Smooth muscle cell (in vitro differentiated cells): Measurements from ENCODE around the gene SAV1. TPM values are rescaled to one million over a fixed set of nuclear protein-coding genes. Genes with fewer than 3 reads are reported as not detected.

Source experiments
- DNase-seq: peaks from one replicate; lab custom pipeline; 2025; ENCODE audit not compliant: unreplicated experiment; lab: John Stamatoyannopoulos, UW
- H2AFZ ChIP-seq: fragments of 200-600 bp; sonication (generic); 2 replicates; pipeline ENCODE4 v1.6.0; 2016; ENCODE audit warnings: antibody characterized with exemption, low read depth, mild to moderate bottlenecking
- H3F3A ChIP-seq: fragments of 200-600 bp; sonication (generic); 2 replicates; pipeline ENCODE4 v1.6.0; 2017; ENCODE audit warnings: antibody characterized with exemption, low read depth
- H3K27ac ChIP-seq: fragments of 200-600 bp; sonication (generic); 2 replicates; pipeline ENCODE4 v1.5.1; 2016; ENCODE audit warnings: low read depth, mild to moderate bottlenecking
- H3K27me3 ChIP-seq: fragments of 200-600 bp; sonication (generic); 2 replicates; pipeline ENCODE4 v1.6.1; 2016; ENCODE audit warnings: low read depth, mild to moderate bottlenecking
- H3K36me3 ChIP-seq: fragments of 200-600 bp; sonication (generic); 2 replicates; pipeline ENCODE4 v1.5.1; 2016; ENCODE audit warnings: low read depth
- H3K4me1 ChIP-seq: fragments of 200-600 bp; sonication (generic); 2 replicates; pipeline ENCODE4 v1.5.1; 2016; ENCODE audit warnings: low read depth
- H3K4me2 ChIP-seq: fragments of 200-600 bp; sonication (generic); 2 replicates; pipeline ENCODE4 v1.6.0; 2016; ENCODE audit warnings: mild to moderate bottlenecking
- H3K4me3 ChIP-seq: fragments of 200-600 bp; sonication (generic); 2 replicates; pipeline ENCODE4 v1.5.1; 2016; ENCODE audit warnings: mild to moderate bottlenecking
- H3K79me2 ChIP-seq: fragments of 200-600 bp; sonication (generic); 2 replicates; pipeline ENCODE4 v1.6.0; 2016; ENCODE audit warnings: low read depth, mild to moderate bottlenecking
- H3K9ac ChIP-seq: fragments of 200-600 bp; sonication (generic); 2 replicates; pipeline ENCODE4 v1.6.0; 2016; ENCODE audit warnings: low read depth
- H3K9me3 ChIP-seq: fragments of 200-600 bp; sonication (generic); replicated peaks from 2 replicates; pipeline ENCODE4 v1.5.1; 2016; ENCODE audit warnings: low read depth
- H4K20me1 ChIP-seq: fragments of 200-600 bp; sonication (generic); 2 replicates; pipeline ENCODE4 v1.6.0; 2016; ENCODE audit warnings: low read depth
- CTCF ChIP-seq: fragments of 200-600 bp; sonication (generic); IDR thresholded peaks from 2 replicates; pipeline ENCODE4 v1.5.1; 2017; ENCODE audit warnings: borderline replicate concordance, mild to moderate bottlenecking, antibody characterized with exemption; ENCODE audit not compliant: insufficient read depth, poor library complexity, severe bottlenecking
- WGBS: methylation state at CpG from one replicate; pipeline ENCODE4 v1.1.7; 2016; ENCODE audit warnings: low lambda C conversion rate; 5-methylcytosine and 5-hydroxymethylcytosine counted together
- polyA plus RNA-seq: library from polyadenylated mRNA; unstranded; fragments of >200 nt; fragmentation: Nextera tagmentation; extraction: Ambion mirVana; gene quantifications from 2 replicates; pipeline ENCODE4 v1.2.1, GENCODE V29; 2016
- total RNA-seq: library from RNA; depleted of rRNA; stranded (reverse); fragments of >200 nt; gene quantifications from 2 replicates; pipeline ENCODE4 v1.2.3, GENCODE V29; 2014

The SAV1 gene
- total and polyA plus RNA-seq, 2 experiments from 2014 or later, result 17.7 to 24.8 TPM

GRCh38 chr14:50649691-50650090 lies 18.4 kb downstream of the SAV1 start:
- peaks cover 50% of the 10 kb centered on the region for H3K79me2 ChIP-seq
- TF ChIP-seq CTCF, result no peak
- no peaks in the 10 kb centered on the region for H3F3A ChIP-seq

GRCh38 chr14:50647753-50648152 lies 20.4 kb downstream of the SAV1 start:
- Histone ChIP-seq H3K36me3 (no peaks in the 10 kb centered on the region), H3K79me2 (peaks cover 44% of the 10 kb centered on the region), H3K27ac (no peak overlapping the region), H3K9ac (no peak overlapping the region), H4K20me1 (peaks cover 36% of the 10 kb centered on the region), H3K27me3 (no peaks in the 10 kb centered on the region), H3K4me3 (no peak overlapping the region), H3K9me3 (no peaks in the 10 kb centered on the region), H3K4me1 (no peaks in the 10 kb centered on the region), H3K4me2 (no peak overlapping the region), H2AFZ (no peak overlapping the region), H3F3A (no peaks in the 10 kb centered on the region)
- DNase-seq, result no peak
- no peak for TF ChIP-seq CTCF

More at GRCh38 chr14:50649691-50650090, 18.4 kb downstream of the SAV1 start:
- DNase-seq, result no peak
- Histone ChIP-seq H3K4me1 (no peaks in the 10 kb centered on the region), H3K9ac (no peak overlapping the region), H3K4me3 (no peak overlapping the region), H3K4me2 (no peak overlapping the region), H3K36me3 (no peaks in the 10 kb centered on the region), H4K20me1 (peaks cover 53% of the 10 kb centered on the region), H2AFZ (no peak overlapping the region), H3K9me3 (no peaks in the 10 kb centered on the region), H3K27me3 (no peaks in the 10 kb centered on the region), H3K27ac (no peak overlapping the region)

GRCh38 chr14:50647282-50647681 lies 20.8 kb downstream of the SAV1 start:
- no peak overlapping the region for H3K9ac ChIP-seq
- 91% methylated on average over 6 of the region's 6 CpGs for WGBS
- H2AFZ ChIP-seq, result no peak overlapping the region
- H3K27ac ChIP-seq, result no peak overlapping the region
- no peak for DNase-seq
- no peaks in the 10 kb centered on the region for H3K9me3 ChIP-seq
- no peaks in the 10 kb centered on the region for H3K36me3 ChIP-seq
- H3F3A ChIP-seq, result no peaks in the 10 kb centered on the region
- no peaks in the 10 kb centered on the region for H3K27me3 ChIP-seq
- H3K4me2 ChIP-seq, result no peak overlapping the region
- H3K4me3 ChIP-seq, result no peak overlapping the region
- H3K4me1 ChIP-seq, result no peaks in the 10 kb centered on the region
- peaks cover 40% of the 10 kb centered on the region for H3K79me2 ChIP-seq
- no peak for TF ChIP-seq CTCF
- peaks cover 31% of the 10 kb centered on the region for H4K20me1 ChIP-seq

- Histone ChIP-seq H2AFZ (no peak overlapping the region), H3K27me3 (no peaks in the 10 kb centered on the region), H3K36me3 (peaks cover 7% of the 10 kb centered on the region), H3K4me3 (no peak overlapping the region), H3K4me1 (no peaks in the 10 kb centered on the region), H3K9ac (no peak overlapping the region), H3K4me2 (no peak overlapping the region), H4K20me1 (no peaks in the 10 kb centered on the region), H3K27ac (no peak overlapping the region), H3F3A (no peaks in the 10 kb centered on the region), H3K79me2 (no peaks in the 10 kb centered on the region), H3K9me3 (no peaks in the 10 kb centered on the region)
- 99% methylated on average over 2 of the region's 2 CpGs for WGBS
- no peak for TF ChIP-seq CTCF
- no peak for DNase-seq
Measured at GRCh38 chr14:50635141-50635540, 33.0 kb downstream of the SAV1 start.
